ENCODE data around the gene BBS2.

The BBS2 gene

GRCh38 chr16:56488035-56488434, 31.8 kb downstream of the BBS2 start:
- no peak for TF ChIP-seq CTCF (IDR thresholded peaks at IDR 0.05)
- Histone ChIP-seq H3K27ac (no peak overlapping the region), H3K4me3 (no peak overlapping the region)
- DNase-seq (ENCODE audit: low spot score): no peak

- DNase-seq (ENCODE audit: low spot score): no peak
- no peak for TF ChIP-seq CTCF (IDR thresholded peaks at IDR 0.05)
- Histone ChIP-seq H3K4me3 (no peak overlapping the region), H3K27ac (no peak overlapping the region)
Observed at GRCh38 chr16:56483394-56483793, 36.4 kb downstream of the BBS2 start.

- Histone ChIP-seq H3K27ac (no peak overlapping the region), H3K4me3 (no peak overlapping the region)
- DNase-seq (ENCODE audit: low spot score): no peak
- no peak for TF ChIP-seq CTCF (IDR thresholded peaks at IDR 0.05)
Observed at GRCh38 chr16:56482683-56483236, 37.1 kb downstream of the BBS2 start.

GRCh38 chr16:56481468-56482122, 38.2 kb downstream of the BBS2 start:
- no peak for DNase-seq (ENCODE audit: low spot score)
- no peak for TF ChIP-seq CTCF (IDR thresholded peaks at IDR 0.05)
- Histone ChIP-seq H3K4me3 (no peak overlapping the region), H3K27ac (no peak overlapping the region)

- Histone ChIP-seq H3K4me3 (no peak overlapping the region), H3K27ac (no peak overlapping the region)
- no peak for TF ChIP-seq CTCF (IDR thresholded peaks at IDR 0.05)
- DNase-seq (ENCODE audit: low spot score): no peak
Observed at GRCh38 chr16:56480776-56481467, 38.9 kb downstream of the BBS2 start.

- TF ChIP-seq CTCF (IDR thresholded peaks at IDR 0.05): no peak
- H3K27ac ChIP-seq: no peak overlapping the region
- DNase-seq (ENCODE audit: low spot score): no peak
- H3K4me3 ChIP-seq: no peak overlapping the region
Observed at GRCh38 chr16:56479469-56479868, 40.4 kb downstream of the BBS2 start.

Measured in coronary artery (tissue), 2 donors.